Esophagus (tissue), 2 donors: ENCODE results near the gene CLIP2. TPM values are rescaled to one million over a fixed set of nuclear protein-coding genes. Genes with fewer than 3 reads are reported as not detected.
"Not testable (repeated sequence)": the region's sequence is repeated elsewhere in the genome, so short reads cannot be mapped to it uniquely, and the experiment has no call there.

Experiments used
- H3K27ac ChIP-seq, 2 donors: one replicate each; pipeline ENCODE4 v1.5.1; 2013; ENCODE audit warnings: low read depth in 2 of 2, mild to moderate bottlenecking in 2 of 2, inconsistent platforms in 1 of 2, low read length in 1 of 2, moderate library complexity in 1 of 2
- H3K27me3 ChIP-seq, 2 donors: one replicate each; pipeline ENCODE4 v1.6.1; 2013; ENCODE audit warnings: low read length in 2 of 2, control low read depth in 1 of 2, mild to moderate bottlenecking in 1 of 2; ENCODE audit not compliant: insufficient read depth in 2 of 2, control insufficient read depth in 1 of 2
- H3K36me3 ChIP-seq, 2 donors: one replicate each; pipeline ENCODE4 v1.6.1; 2013; ENCODE audit warnings: low read length in 1 of 2; ENCODE audit not compliant: control insufficient read depth in 2 of 2, insufficient read depth in 2 of 2
- H3K4me1 ChIP-seq, 2 donors: one replicate each; pipeline ENCODE4 v1.6.1; 2013; ENCODE audit warnings: low read length in 1 of 2; ENCODE audit not compliant: control insufficient read depth in 2 of 2, insufficient read depth in 2 of 2
- H3K4me3 ChIP-seq, 2 donors: one replicate each; pipeline ENCODE4 v1.5.1; 2013; ENCODE audit warnings: low read length in 2 of 2, mild to moderate bottlenecking in 2 of 2, low read depth in 1 of 2, moderate library complexity in 1 of 2
- H3K9me3 ChIP-seq, 2 donors: one replicate each; pipeline ENCODE4 v1.6.1; 2013; ENCODE audit warnings: mild to moderate bottlenecking in 2 of 2, low read depth in 1 of 2, low read length in 1 of 2, moderate library complexity in 1 of 2; ENCODE audit not compliant: control insufficient read depth in 2 of 2, insufficient read depth in 1 of 2
- WGBS, 2 donors: extraction: QIAGEN DNeasy Blood & Tissue Kit; methylation state at CpG; one replicate each; pipeline ENCODE4 v1.1.7; 2013; 5-methylcytosine and 5-hydroxymethylcytosine counted together
- polyA plus RNA-seq, 2 donors: library from polyadenylated mRNA; stranded (reverse); fragments of 200-250 nt; gene quantifications; one replicate each; pipeline ENCODE4 v1.2.3, GENCODE V29; 2013
- donor health status: healthy with polysubstance abuse.
- donor health status: Bipolar disorder and iron deficiency.

Gene CLIP2
- polyA plus RNA-seq, 2 donors = 5.5 to 6.3 TPM

- Histone ChIP-seq H3K36me3 (peaks cover 0 to 2% of the 10 kb centered on the region in 2 donors), H3K4me1 (peaks cover 0 to 3% of the 10 kb centered on the region in 2 donors), H3K4me3 (no peak overlapping the region), H3K27me3 (no peaks in the 10 kb centered on the region), H3K27ac (no peak overlapping the region), H3K9me3 (peaks cover 0 to 2% of the 10 kb centered on the region in 2 donors)
- WGBS, 2 donors = 42% methylated on average over 12 of the region's 12 CpGs
Observed at GRCh38 chr7:74324531-74325209, 35.5 kb downstream of the CLIP2 start.

- 75 to 77% methylated on average over 8 to 9 of the region's 9 CpGs for WGBS, 2 donors
- Histone ChIP-seq H3K4me3 (no peak overlapping the region), H3K4me1 (peaks cover 0 to 3% of the 10 kb centered on the region in 2 donors), H3K36me3 (peaks cover 0 to 2% of the 10 kb centered on the region in 2 donors), H3K9me3 (peaks cover 0 to 2% of the 10 kb centered on the region in 2 donors), H3K27ac (no peak overlapping the region), H3K27me3 (no peaks in the 10 kb centered on the region)
Observed at GRCh38 chr7:74325210-74325565, 36.0 kb downstream of the CLIP2 start.

GRCh38 chr7:74329225-74329624 lies 40.0 kb downstream of the CLIP2 start:
- H3K27me3 ChIP-seq = no peaks in the 10 kb centered on the region
- H3K27ac ChIP-seq = no peak overlapping the region
- H3K36me3 ChIP-seq = peaks cover 0 to 3% of the 10 kb centered on the region in 2 donors
- peaks cover 0 to 2% of the 10 kb centered on the region in 2 donors for H3K9me3 ChIP-seq
- WGBS, 2 donors = 82 to 84% methylated on average over 7 of the region's 7 CpGs
- H3K4me1 ChIP-seq = peaks cover 3 to 5% of the 10 kb centered on the region in 2 donors
- no peak overlapping the region for H3K4me3 ChIP-seq

- WGBS, 2 donors = 88 to 89% methylated on average over 17 of the region's 17 CpGs
- Histone ChIP-seq H3K4me1 (peaks cover 0 to 5% of the 10 kb centered on the region in 2 donors), H3K27ac (no peak overlapping the region), H3K36me3 (peaks cover 0 to 2% of the 10 kb centered on the region in 2 donors), H3K4me3 (no peak overlapping the region), H3K27me3 (no peaks in the 10 kb centered on the region), H3K9me3 (no peaks in the 10 kb centered on the region)
Observed at GRCh38 chr7:74332373-74333176, 43.4 kb downstream of the CLIP2 start.

- Histone ChIP-seq H3K27ac (no peak overlapping the region), H3K27me3 (no peaks in the 10 kb centered on the region), H3K36me3 (peaks cover 0 to 2% of the 10 kb centered on the region in 2 donors), H3K9me3 (no peaks in the 10 kb centered on the region), H3K4me1 (peaks cover 0 to 5% of the 10 kb centered on the region in 2 donors), H3K4me3 (no peak overlapping the region)
- WGBS, 2 donors = 61 to 77% methylated on average over 11 of the region's 11 CpGs
Observed at GRCh38 chr7:74334030-74334429, 44.8 kb downstream of the CLIP2 start.

GRCh38 chr7:74337926-74338325 lies 48.7 kb downstream of the CLIP2 start:
- H3K36me3 ChIP-seq = peaks cover 0 to 4% of the 10 kb centered on the region in 2 donors
- no peaks in the 10 kb centered on the region for H3K27me3 ChIP-seq
- H3K4me1 ChIP-seq = peaks cover 0 to 2% of the 10 kb centered on the region in 2 donors
- H3K9me3 ChIP-seq = no peaks in the 10 kb centered on the region
- 77 to 90% methylated on average over 9 of the region's 9 CpGs for WGBS, 2 donors
- no peak overlapping the region for H3K27ac ChIP-seq
- no peak overlapping the region for H3K4me3 ChIP-seq

GRCh38 chr7:74338366-74339108 lies 49.3 kb downstream of the CLIP2 start:
- H3K9me3 ChIP-seq = no peaks in the 10 kb centered on the region
- no peak overlapping the region for H3K27ac ChIP-seq
- H3K4me3 ChIP-seq = no peak overlapping the region
- H3K36me3 ChIP-seq = peaks cover 0 to 4% of the 10 kb centered on the region in 2 donors
- 93 to 95% methylated on average over 52 of the region's 52 CpGs for WGBS, 2 donors
- peaks cover 0 to 2% of the 10 kb centered on the region in 2 donors for H3K4me1 ChIP-seq
- H3K27me3 ChIP-seq = no peaks in the 10 kb centered on the region

GRCh38 chr7:74339648-74340047 lies 50.4 kb downstream of the CLIP2 start:
- not testable (repeated sequence) for H3K27ac ChIP-seq, H3K9me3 ChIP-seq, H3K27me3 ChIP-seq, H3K4me1 ChIP-seq, H3K36me3 ChIP-seq, H3K4me3 ChIP-seq
- WGBS, 2 donors = 86 to 94% methylated on average over 2 of the region's 2 CpGs

- peaks cover 0 to 4% of the 10 kb centered on the region in 2 donors for H3K36me3 ChIP-seq
- 71 to 82% methylated on average over 14 of the region's 14 CpGs for WGBS, 2 donors
Observed at GRCh38 chr7:74343281-74344131, 54.3 kb downstream of the CLIP2 start.

More at GRCh38 chr7:74343281-74344131, 54.3 kb downstream of the CLIP2 start:
- Histone ChIP-seq H3K4me3 (no peak overlapping the region), H3K9me3 (no peaks in the 10 kb centered on the region), H3K27ac (no peak overlapping the region), H3K27me3 (no peaks in the 10 kb centered on the region), H3K4me1 (peaks cover 3 to 4% of the 10 kb centered on the region in 2 donors)
